ENCODE measurements around the gene CHMP4B.

GRCh38 chr20:33798444-33798843 lies 12.7 kb upstream of the CHMP4B start:
- no peak for TF ChIP-seq POLR2A (IDR thresholded peaks at IDR 0.05; ENCODE audit: low read depth)
- no peak for TF ChIP-seq CTCF (IDR thresholded peaks at IDR 0.05)
- no peak for TF ChIP-seq POLR2AphosphoS5 (IDR thresholded peaks at IDR 0.05)

Measured in esophagus muscularis mucosa (tissue), 3 donors.